Colonic mucosa (tissue), 4 donors: ENCODE results near the gene FAHD1. TPM values are rescaled to one million over a fixed set of nuclear protein-coding genes. Genes with fewer than 3 reads are reported as not detected.
"Not testable (repeated sequence)": the region's sequence is repeated elsewhere in the genome, so short reads cannot be mapped to it uniquely, and the experiment has no call there.

Source experiments
- DNase-seq: peaks from one replicate; pipeline ENCODE4 v3.0.0-alpha.2; 2020
- H3K27ac ChIP-seq: fragments of 200-600 bp; one replicate; pipeline ENCODE4 v1.8.0; 2021
- H3K27me3 ChIP-seq: fragments of 200-600 bp; one replicate; pipeline ENCODE4 v1.8.0; 2021
- H3K36me3 ChIP-seq: fragments of 200-600 bp; one replicate; pipeline ENCODE4 v1.8.0; 2021
- H3K4me1 ChIP-seq: fragments of 200-600 bp; one replicate; pipeline ENCODE4 v1.8.0; 2021; ENCODE audit warnings: mild to moderate bottlenecking
- H3K4me3 ChIP-seq: fragments of 200-600 bp; one replicate; pipeline ENCODE4 v1.8.0; 2021
- H3K9ac ChIP-seq, 2 donors: one replicate each; pipeline ENCODE4 v1.7.0; 2013; ENCODE audit warnings: control low read depth in 2 of 2, low read depth in 2 of 2, low read length in 2 of 2
- H3K9me3 ChIP-seq: fragments of 200-600 bp; one replicate; pipeline ENCODE4 v1.8.0; 2021
- CTCF ChIP-seq: fragments of 200-600 bp; IDR thresholded peaks from one replicate; pipeline ENCODE4 v1.8.0; 2022; ENCODE audit warnings: antibody characterized with exemption, mild to moderate bottlenecking
- intact Hi-C: fragments of 100-400 bp; cut with DNase I; formaldehyde crosslinking; loops from one replicate; pipeline ENCODE4 v1.14.1; 2022
- total RNA-seq, 2 donors: library from RNA; stranded (reverse); fragmentation: NEBNext Ultra II Directional in 1 of 2; extraction: Animal tissue kit (Norgen Biotek cat#: 25700) in 1 of 2; gene quantifications; one replicate each; pipeline ENCODE4 v1.2.1, GENCODE V29; 2021
- donor health status: healthy.
- donor health status: DM: no; HTN: no; CAD: no.
- donor health status: DM: no; HTN: no; CAD: no.

FAHD1 gene
- total RNA-seq, 2 donors from 2014 or later, result 55.5 to 73.9 TPM

- Histone ChIP-seq H3K4me1 (no peaks in the 10 kb centered on the region), H3K9ac (no peak overlapping the region), H3K27ac (no peak overlapping the region), H3K27me3 (no peaks in the 10 kb centered on the region), H3K9me3 (no peaks in the 10 kb centered on the region), H3K4me3 (no peak overlapping the region), H3K36me3 (no peaks in the 10 kb centered on the region)
- DNase-seq, result no peak
- no peak for TF ChIP-seq CTCF
- intact Hi-C loops, result loop anchor here (2.0 to 10.0 kb wide), 2 partner anchors 61 to 63 kb away; no protein-coding TSS in a partner anchor
These were observed 39.1 kb downstream of the FAHD1 start for GRCh38 chr16:1865902-1866690.

- H3K27me3 ChIP-seq, result no peaks in the 10 kb centered on the region
- intact Hi-C loops, result no loop called here
These were observed 43.5 kb downstream of the FAHD1 start for GRCh38 chr16:1870365-1871082.

GRCh38 chr16:1871974-1872635 lies 45.1 kb downstream of the FAHD1 start, which contains the start of gene MEIOB:
TSS of gene MEIOB (minus strand) at chr16:1872164. CDS start at chr16:1868175, 3,989 bp downstream.
- Histone ChIP-seq H3K4me3 (no peak within 1 kb of the TSS), H3K4me1 (no peaks in the 10 kb centered on the region), H3K9ac (no peak within 1 kb of the TSS), H3K9me3 (no peaks in the 10 kb centered on the region), H3K27ac (no peak within 1 kb of the TSS), H3K27me3 (no peaks in the 10 kb centered on the region), H3K36me3 (no peaks in the 10 kb centered on the region)
- TF ChIP-seq CTCF, result no peak
- intact Hi-C loops, result no loop called here
- DNase-seq, result peak; percentile 63

More at GRCh38 chr16:1870365-1871082, 43.5 kb downstream of the FAHD1 start:
- Histone ChIP-seq H3K4me1 (no peaks in the 10 kb centered on the region), H3K4me3 (no peak overlapping the region), H3K9ac (no peak overlapping the region), H3K9me3 (no peaks in the 10 kb centered on the region), H3K27ac (no peak overlapping the region), H3K36me3 (no peaks in the 10 kb centered on the region)
- TF ChIP-seq CTCF, result no peak
- DNase-seq, result no peak

- no peak overlapping the region for H3K27ac ChIP-seq
- intact Hi-C loops, result no loop called here
- no peaks in the 10 kb centered on the region for H3K4me1 ChIP-seq
- H3K36me3 ChIP-seq, result no peaks in the 10 kb centered on the region
- H3K27me3 ChIP-seq, result no peaks in the 10 kb centered on the region
- no peak for TF ChIP-seq CTCF
- H3K4me3 ChIP-seq, result no peak overlapping the region
- no peaks in the 10 kb centered on the region for H3K9me3 ChIP-seq
- no peak for DNase-seq
- H3K9ac ChIP-seq, result no peak overlapping the region
These were observed 47.8 kb downstream of the FAHD1 start for GRCh38 chr16:1874854-1875253.

GRCh38 chr16:1876066-1876465 lies 49.1 kb downstream of the FAHD1 start:
- H3K9me3 ChIP-seq, H3K27ac ChIP-seq, H3K4me1 ChIP-seq, H3K4me3 ChIP-seq, H3K36me3 ChIP-seq, DNase-seq, H3K27me3 ChIP-seq, H3K9ac ChIP-seq, intact Hi-C loops: not testable (repeated sequence)
